Measurements from ENCODE around the gene BRD7.

The BRD7 gene

DNA sequence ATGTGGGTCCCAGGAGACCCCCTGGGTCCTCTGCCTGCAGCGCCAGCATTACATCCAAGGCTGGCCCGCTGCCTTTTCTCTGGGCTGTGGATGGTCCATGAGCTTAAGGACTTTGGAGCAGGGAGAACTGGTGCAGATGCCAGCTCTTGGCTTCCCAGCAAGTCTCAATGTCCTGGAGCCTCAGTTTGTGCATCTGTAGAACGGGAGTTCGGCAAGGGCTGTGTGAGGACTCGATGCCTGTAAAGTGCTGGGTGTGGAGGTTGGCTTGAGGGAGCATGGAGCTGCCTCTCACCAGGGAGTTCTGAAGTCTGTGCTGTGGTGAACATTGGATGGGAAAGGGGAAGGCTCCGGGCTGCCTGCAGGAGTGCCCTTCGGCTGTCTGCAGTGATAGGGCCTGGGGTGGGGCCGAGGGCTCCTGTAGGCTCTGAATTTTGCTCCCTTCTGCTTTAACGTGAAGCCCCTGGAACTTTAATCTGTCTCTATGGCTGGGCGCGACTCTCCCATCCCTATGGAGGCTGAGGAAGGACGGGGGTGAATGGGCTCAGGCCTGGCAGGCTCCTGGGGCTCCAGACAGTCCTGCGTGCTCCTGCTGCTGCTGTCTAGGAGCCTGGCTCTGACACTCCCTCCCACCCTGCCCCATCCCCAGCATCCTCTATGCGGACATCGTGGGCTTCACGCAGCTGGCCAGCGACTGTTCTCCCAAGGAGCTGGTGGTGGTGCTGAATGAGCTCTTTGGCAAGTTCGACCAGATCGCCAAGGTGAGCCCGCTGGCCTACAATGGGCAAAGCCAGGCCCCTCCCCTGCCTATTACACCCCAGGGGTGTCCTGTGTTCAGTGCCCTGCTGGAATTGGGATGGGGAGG, 74.6 kb downstream of the BRD7 start:
- in situ Hi-C loops (cut with HindIII; ENCODE audit: low sequenced_read_pairs), result no loop called here
- H3K4me3 ChIP-seq (ENCODE audit: low read depth, low read length), result no peak overlapping the region
- TF ChIP-seq, protein P1, sequence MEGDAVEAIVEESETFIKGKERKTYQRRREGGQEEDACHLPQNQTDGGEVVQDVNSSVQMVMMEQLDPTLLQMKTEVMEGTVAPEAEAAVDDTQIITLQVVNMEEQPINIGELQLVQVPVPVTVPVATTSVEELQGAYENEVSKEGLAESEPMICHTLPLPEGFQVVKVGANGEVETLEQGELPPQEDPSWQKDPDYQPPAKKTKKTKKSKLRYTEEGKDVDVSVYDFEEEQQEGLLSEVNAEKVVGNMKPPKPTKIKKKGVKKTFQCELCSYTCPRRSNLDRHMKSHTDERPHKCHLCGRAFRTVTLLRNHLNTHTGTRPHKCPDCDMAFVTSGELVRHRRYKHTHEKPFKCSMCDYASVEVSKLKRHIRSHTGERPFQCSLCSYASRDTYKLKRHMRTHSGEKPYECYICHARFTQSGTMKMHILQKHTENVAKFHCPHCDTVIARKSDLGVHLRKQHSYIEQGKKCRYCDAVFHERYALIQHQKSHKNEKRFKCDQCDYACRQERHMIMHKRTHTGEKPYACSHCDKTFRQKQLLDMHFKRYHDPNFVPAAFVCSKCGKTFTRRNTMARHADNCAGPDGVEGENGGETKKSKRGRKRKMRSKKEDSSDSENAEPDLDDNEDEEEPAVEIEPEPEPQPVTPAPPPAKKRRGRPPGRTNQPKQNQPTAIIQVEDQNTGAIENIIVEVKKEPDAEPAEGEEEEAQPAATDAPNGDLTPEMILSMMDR (IDR thresholded peaks at IDR 0.05; ENCODE audit: low read depth, low read length, missing control alignments), result no peak
- no peak for DNase-seq (ENCODE audit: low read depth)

DNA sequence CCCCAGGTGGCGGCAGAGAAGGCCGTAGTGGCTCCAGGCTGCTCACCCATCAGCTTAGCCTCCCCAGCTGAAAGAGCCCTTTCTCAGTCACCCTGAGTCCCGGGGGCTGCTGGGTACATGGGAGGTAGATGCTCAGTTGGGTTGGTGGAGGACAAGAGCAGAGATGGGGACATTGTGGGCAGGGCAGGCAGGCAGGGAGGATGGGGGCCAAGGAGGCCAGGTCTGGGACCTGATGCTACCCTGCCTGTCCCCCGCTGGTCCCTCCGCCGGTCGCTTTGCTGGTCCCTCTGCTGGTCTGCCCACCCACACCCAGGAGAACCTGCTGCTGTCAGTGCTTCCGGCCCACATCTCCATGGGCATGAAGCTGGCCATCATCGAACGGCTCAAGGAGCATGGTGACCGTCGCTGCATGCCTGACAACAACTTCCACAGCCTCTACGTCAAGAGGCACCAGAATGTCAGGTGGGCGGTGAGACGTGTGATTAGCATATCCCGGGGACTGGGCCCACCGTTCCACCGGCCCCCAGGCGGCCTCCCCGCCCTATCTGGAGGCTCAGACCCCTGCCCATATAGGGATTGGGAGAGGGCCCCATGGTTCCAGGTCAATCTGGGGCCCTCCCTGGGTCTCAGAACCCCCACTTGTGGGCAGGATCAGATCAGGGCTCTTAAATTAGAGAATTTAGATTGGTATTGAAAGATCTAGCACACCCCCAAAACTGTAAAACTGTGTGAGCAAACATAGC, 75.6 kb downstream of the BRD7 start:
- TF ChIP-seq, protein P1 (IDR thresholded peaks at IDR 0.05; ENCODE audit: low read depth, low read length, missing control alignments), result no peak
- in situ Hi-C loops (cut with HindIII; ENCODE audit: low sequenced_read_pairs), result no loop called here
- DNase-seq (ENCODE audit: low read depth), result no peak
- H3K4me3 ChIP-seq (ENCODE audit: low read depth, low read length), result no peak overlapping the region

- H3K4me3 ChIP-seq (ENCODE audit: low read depth, low read length), result no peak overlapping the region
- in situ Hi-C loops (cut with HindIII; ENCODE audit: low sequenced_read_pairs), result no loop called here
- TF ChIP-seq, protein P1 (IDR thresholded peaks at IDR 0.05; ENCODE audit: low read depth, low read length, missing control alignments), result no peak
Observed at GRCh38 chr16:50292566-50292948, 76.2 kb downstream of the BRD7 start.

GRCh38 chr16:50291719-50292565, 76.8 kb downstream of the BRD7 start:
- DNase-seq (ENCODE audit: low read depth), result no peak
- in situ Hi-C loops (cut with HindIII; ENCODE audit: low sequenced_read_pairs), result no loop called here
- TF ChIP-seq, protein P1 (IDR thresholded peaks at IDR 0.05; ENCODE audit: low read depth, low read length, missing control alignments), result no peak
- H3K4me3 ChIP-seq (ENCODE audit: low read depth, low read length), result no peak overlapping the region

More at GRCh38 chr16:50292566-50292948, 76.2 kb downstream of the BRD7 start:
- DNase-seq (ENCODE audit: low read depth), result no peak

GRCh38 chr16:50290856-50291255, 77.9 kb downstream of the BRD7 start:
- in situ Hi-C loops (cut with HindIII; ENCODE audit: low sequenced_read_pairs), result no loop called here

More at GRCh38 chr16:50290856-50291255, 77.9 kb downstream of the BRD7 start:
- no peak for DNase-seq (ENCODE audit: low read depth)
- no peak overlapping the region for H3K4me3 ChIP-seq (ENCODE audit: low read depth, low read length)
- TF ChIP-seq, protein P1 (IDR thresholded peaks at IDR 0.05; ENCODE audit: low read depth, low read length, missing control alignments), result no peak

Measured in astrocyte of the cerebellum (primary cell).